KMS-11 (cell line): ENCODE data around the gene C12orf75.

Experiments used
- H2AFZ ChIP-seq: fragments of 200-600 bp; sonication (generic); 2 replicates; pipeline ENCODE4 v1.6.1; 2016; ENCODE audit warnings: antibody characterized with exemption, mixed run types, low read depth
- H3K27ac ChIP-seq: fragments of 200-600 bp; sonication (generic); 2 replicates; pipeline ENCODE4 v1.6.1; 2016; ENCODE audit warnings: mild to moderate bottlenecking, mixed run types
- H3K27me3 ChIP-seq: fragments of 200-600 bp; sonication (generic); 2 replicates; pipeline ENCODE4 v1.6.1; 2017; ENCODE audit warnings: mild to moderate bottlenecking, low read depth, mixed run types, moderate library complexity; ENCODE audit not compliant: insufficient read depth
- H3K36me3 ChIP-seq: fragments of 200-600 bp; sonication (generic); 2 replicates; pipeline ENCODE4 v1.6.1; 2017; ENCODE audit warnings: mild to moderate bottlenecking, mixed run types; ENCODE audit not compliant: insufficient read depth
- H3K4me1 ChIP-seq: fragments of 200-600 bp; sonication (generic); 2 replicates; pipeline ENCODE4 v1.6.1; 2016; ENCODE audit warnings: mild to moderate bottlenecking, low read depth, mixed run types; ENCODE audit not compliant: poor library complexity, severe bottlenecking
- H3K4me2 ChIP-seq: fragments of 200-600 bp; sonication (generic); 2 replicates; pipeline ENCODE4 v1.7.0; 2016; ENCODE audit warnings: mild to moderate bottlenecking, mixed run types
- H3K4me3 ChIP-seq: fragments of 200-600 bp; sonication (generic); IDR thresholded peaks from 2 replicates; pipeline ENCODE4 v1.6.1; 2017; ENCODE audit warnings: low read depth, low read length, mixed read lengths; ENCODE audit not compliant: insufficient read depth
- H3K79me2 ChIP-seq: fragments of 200-600 bp; sonication (generic); 2 replicates; pipeline ENCODE4 v1.6.1; 2016; ENCODE audit warnings: low read depth, mixed run types; ENCODE audit not compliant: insufficient read depth
- H3K9ac ChIP-seq: fragments of 200-600 bp; sonication (generic); 2 replicates; pipeline ENCODE4 v1.6.1; 2016; ENCODE audit warnings: mild to moderate bottlenecking, mixed run types
- H4K20me1 ChIP-seq: fragments of 200-600 bp; sonication (generic); 2 replicates; pipeline ENCODE4 v1.6.1; 2016; ENCODE audit warnings: mild to moderate bottlenecking, mixed run types; ENCODE audit not compliant: insufficient read depth
- CTCF ChIP-seq: fragments of 200-600 bp; sonication (generic); conservative IDR thresholded peaks from 2 replicates; pipeline ENCODE4 v1.6.1; 2017; ENCODE audit warnings: low read depth, mild to moderate bottlenecking, antibody characterized with exemption, low read length, moderate library complexity, mixed read lengths

Gene C12orf75

GRCh38 chr12:105406497-105406896 lies 76.0 kb downstream of the C12orf75 start:
- no peak overlapping the region for H2AFZ ChIP-seq
- no peaks in the 10 kb centered on the region for H3K36me3 ChIP-seq
- H4K20me1 ChIP-seq = no peaks in the 10 kb centered on the region
- no peaks in the 10 kb centered on the region for H3K79me2 ChIP-seq
- H3K4me2 ChIP-seq = no peak overlapping the region
- H3K4me1 ChIP-seq = no peaks in the 10 kb centered on the region
- TF ChIP-seq CTCF = no peak
- H3K9ac ChIP-seq = no peak overlapping the region
- no peak overlapping the region for H3K4me3 ChIP-seq
- no peak overlapping the region for H3K27ac ChIP-seq
- H3K27me3 ChIP-seq = no peaks in the 10 kb centered on the region

GRCh38 chr12:105409279-105409678 lies 78.8 kb downstream of the C12orf75 start:
- Histone ChIP-seq H3K4me1 (no peaks in the 10 kb centered on the region), H3K36me3 (no peaks in the 10 kb centered on the region), H3K27ac (no peak overlapping the region), H3K79me2 (no peaks in the 10 kb centered on the region), H3K9ac (no peak overlapping the region), H4K20me1 (no peaks in the 10 kb centered on the region), H3K4me2 (no peak overlapping the region), H3K4me3 (no peak overlapping the region), H3K27me3 (no peaks in the 10 kb centered on the region), H2AFZ (no peak overlapping the region)
- no peak for TF ChIP-seq CTCF

GRCh38 chr12:105409801-105410471 lies 79.4 kb downstream of the C12orf75 start:
- Histone ChIP-seq H3K79me2 (no peaks in the 10 kb centered on the region), H3K27me3 (no peaks in the 10 kb centered on the region), H3K4me3 (no peak overlapping the region), H2AFZ (no peak overlapping the region), H3K9ac (no peak overlapping the region), H3K4me2 (no peak overlapping the region), H3K4me1 (no peaks in the 10 kb centered on the region), H4K20me1 (no peaks in the 10 kb centered on the region), H3K36me3 (no peaks in the 10 kb centered on the region), H3K27ac (no peak overlapping the region)
- TF ChIP-seq CTCF = no peak

GRCh38 chr12:105413911-105414487 lies 83.5 kb downstream of the C12orf75 start:
- no peak for TF ChIP-seq CTCF
- Histone ChIP-seq H3K79me2 (no peaks in the 10 kb centered on the region), H3K27me3 (no peaks in the 10 kb centered on the region), H3K36me3 (no peaks in the 10 kb centered on the region), H3K9ac (no peak overlapping the region), H3K4me1 (no peaks in the 10 kb centered on the region), H3K4me3 (no peak overlapping the region), H3K27ac (no peak overlapping the region), H3K4me2 (no peak overlapping the region), H2AFZ (no peak overlapping the region), H4K20me1 (no peaks in the 10 kb centered on the region)
